Central memory CD8-positive, alpha-beta T cell (primary cell): ENCODE data around the gene FSTL5.

ENCODE experiments used
- ATAC-seq: fragments of 150-1000 bp; cut with Tn5 transposase; replicated peaks from 2 replicates; pipeline ENCODE4 v1.10.0; 2022; ENCODE audit warnings: mild to moderate bottlenecking, moderate FRiP score, moderate number of reproducible peaks; ENCODE audit not compliant: poor library complexity, severe bottlenecking; ENCODE audit errors: extremely low read depth
- DNase-seq, 2 donors: peaks; one replicate each; pipeline ENCODE4 v3.0.0; 2021; ENCODE audit warnings: low spot score in 2 of 2
- H3K27ac Mint-ChIP-seq: one replicate; pipeline ENCODE4 v1.8.0; 2022; ENCODE audit warnings: low read depth, mild to moderate bottlenecking, moderate library complexity, mixed read lengths
- H3K27me3 Mint-ChIP-seq: one replicate; pipeline ENCODE4 v1.8.0; 2022; ENCODE audit warnings: mixed read lengths
- H3K36me3 Mint-ChIP-seq: one replicate; pipeline ENCODE4 v1.8.0; 2022; ENCODE audit warnings: mild to moderate bottlenecking, moderate library complexity, mixed read lengths; ENCODE audit not compliant: insufficient read depth
- H3K4me1 Mint-ChIP-seq: one replicate; pipeline ENCODE4 v1.8.0; 2022; ENCODE audit warnings: mixed read lengths
- H3K4me3 Mint-ChIP-seq: one replicate; pipeline ENCODE4 v1.8.0; 2022; ENCODE audit warnings: mild to moderate bottlenecking, moderate library complexity, mixed read lengths
- H3K9me3 Mint-ChIP-seq: one replicate; pipeline ENCODE4 v1.8.0; 2022; ENCODE audit warnings: mixed read lengths

Gene FSTL5

GRCh38 chr4:161919442-161920220 lies 244.2 kb downstream of the FSTL5 start:
- Mint-ChIP-seq H3K27me3 (no peaks in the 10 kb centered on the region), H3K4me3 (no peak overlapping the region), H3K9me3 (peaks cover 10% of the 10 kb centered on the region), H3K4me1 (no peaks in the 10 kb centered on the region), H3K36me3 (no peaks in the 10 kb centered on the region), H3K27ac (no peak overlapping the region)
- ATAC-seq (no peak), DNase-seq (no peak)

DNA sequence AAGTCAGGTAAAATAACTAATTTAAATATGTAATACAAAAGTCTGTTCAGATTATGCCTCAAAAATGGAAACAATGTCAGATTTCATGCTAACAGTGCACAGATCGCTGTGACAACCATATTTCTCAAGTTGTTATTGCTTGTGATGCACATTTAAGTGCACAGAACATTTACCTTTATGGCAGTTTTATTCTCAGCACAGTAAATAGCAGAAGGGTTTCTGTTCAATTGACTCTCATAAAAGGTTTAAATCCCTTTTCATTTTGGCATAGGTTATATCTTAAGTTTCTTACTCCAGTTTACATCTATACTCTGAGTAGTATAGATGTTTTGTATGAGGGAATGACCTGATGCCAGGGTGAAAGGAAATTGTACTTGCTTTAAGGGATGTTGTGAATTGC lies 247.8 kb downstream of the FSTL5 start:
- H3K4me3 Mint-ChIP-seq: no peak overlapping the region
- no peaks in the 10 kb centered on the region for H3K36me3 Mint-ChIP-seq
- H3K27ac Mint-ChIP-seq: no peak overlapping the region
- no peaks in the 10 kb centered on the region for H3K27me3 Mint-ChIP-seq
- no peaks in the 10 kb centered on the region for H3K4me1 Mint-ChIP-seq
- H3K9me3 Mint-ChIP-seq: peaks cover 5% of the 10 kb centered on the region
- DNase-seq (no peak), ATAC-seq (no peak)

DNA sequence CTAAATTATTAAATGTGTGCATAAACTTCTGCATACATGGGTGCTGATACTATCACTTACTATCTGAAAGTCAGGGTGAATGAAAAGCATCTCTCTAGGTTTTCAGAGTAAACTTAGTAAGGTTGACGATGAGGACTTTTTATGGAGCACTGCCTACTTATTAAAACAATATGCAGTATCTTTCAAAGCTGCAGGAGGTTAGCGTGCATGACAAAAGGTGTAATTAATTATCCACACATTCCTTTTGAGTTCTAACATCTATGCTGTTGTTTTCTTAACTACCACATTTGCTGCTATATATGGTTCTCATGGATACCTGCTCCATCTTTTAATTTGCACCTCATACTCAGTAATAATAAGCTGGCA lies 256.2 kb downstream of the FSTL5 start:
- Mint-ChIP-seq H3K4me3 (no peak overlapping the region), H3K4me1 (no peaks in the 10 kb centered on the region), H3K36me3 (no peaks in the 10 kb centered on the region), H3K9me3 (peaks cover 10% of the 10 kb centered on the region), H3K27me3 (no peaks in the 10 kb centered on the region), H3K27ac (no peak overlapping the region)
- no peak for DNase-seq
- ATAC-seq: no peak

- Mint-ChIP-seq H3K27me3 (no peaks in the 10 kb centered on the region), H3K36me3 (no peaks in the 10 kb centered on the region), H3K4me3 (no peak overlapping the region), H3K27ac (no peak overlapping the region), H3K9me3 (peaks cover 10% of the 10 kb centered on the region), H3K4me1 (no peaks in the 10 kb centered on the region)
- no peak for DNase-seq
- ATAC-seq: no peak
These were observed 256.8 kb downstream of the FSTL5 start for GRCh38 chr4:161906836-161907589.

DNA sequence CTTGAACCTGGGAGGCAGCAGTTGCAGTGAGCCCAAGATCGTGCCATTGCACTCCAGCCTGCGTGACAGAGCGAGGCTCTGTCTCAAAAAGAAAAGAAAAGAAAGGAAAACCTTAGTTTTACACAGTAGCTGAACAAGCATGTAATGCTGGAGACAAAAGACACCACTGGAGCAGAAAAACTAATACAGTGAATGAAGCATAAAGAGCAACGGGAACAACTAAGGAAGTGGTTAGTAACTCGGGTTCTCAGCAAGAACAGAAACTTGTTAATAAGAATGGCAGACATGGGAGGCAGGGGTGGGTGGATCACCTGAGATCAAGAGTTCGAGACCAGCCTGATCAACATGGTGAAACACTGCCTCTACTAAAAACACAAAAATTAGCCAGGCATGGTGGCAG lies 263.7 kb downstream of the FSTL5 start:
- peaks cover 5% of the 10 kb centered on the region for H3K9me3 Mint-ChIP-seq
- no peaks in the 10 kb centered on the region for H3K27me3 Mint-ChIP-seq
- H3K4me3 Mint-ChIP-seq: no peak overlapping the region
- no peak overlapping the region for H3K27ac Mint-ChIP-seq
- DNase-seq (no peak), ATAC-seq (no peak)
- no peaks in the 10 kb centered on the region for H3K36me3 Mint-ChIP-seq
- H3K4me1 Mint-ChIP-seq: no peaks in the 10 kb centered on the region

GRCh38 chr4:161894493-161895167 lies 269.2 kb downstream of the FSTL5 start:
- H3K27ac Mint-ChIP-seq: no peak overlapping the region
- H3K27me3 Mint-ChIP-seq: no peaks in the 10 kb centered on the region
- no peaks in the 10 kb centered on the region for H3K4me1 Mint-ChIP-seq
- no peak overlapping the region for H3K4me3 Mint-ChIP-seq
- DNase-seq (no peak), ATAC-seq (no peak)
- no peaks in the 10 kb centered on the region for H3K9me3 Mint-ChIP-seq
- no peaks in the 10 kb centered on the region for H3K36me3 Mint-ChIP-seq

DNA sequence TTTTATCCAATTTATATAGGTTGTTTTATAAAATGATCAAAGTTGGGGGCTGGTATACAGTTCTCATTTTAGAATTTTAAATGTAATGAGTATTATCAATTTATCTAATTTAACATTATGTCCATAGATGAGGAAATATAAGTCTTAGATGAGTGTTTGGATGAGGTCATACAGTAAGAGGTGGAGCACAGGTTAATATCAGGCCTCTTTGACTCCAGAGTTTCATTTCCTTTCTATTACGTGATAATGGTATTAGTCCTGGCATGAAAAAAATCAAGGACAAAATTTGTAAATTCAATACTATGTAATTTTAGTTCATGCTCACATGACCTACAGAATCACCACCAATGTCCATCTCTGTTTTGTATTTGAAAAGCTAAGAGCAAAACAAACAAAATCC lies 269.8 kb downstream of the FSTL5 start:
- H3K27me3 Mint-ChIP-seq: no peaks in the 10 kb centered on the region
- DNase-seq (no peak), ATAC-seq (no peak)
- H3K4me1 Mint-ChIP-seq: no peaks in the 10 kb centered on the region
- H3K9me3 Mint-ChIP-seq: no peaks in the 10 kb centered on the region
- no peak overlapping the region for H3K27ac Mint-ChIP-seq
- no peaks in the 10 kb centered on the region for H3K36me3 Mint-ChIP-seq
- H3K4me3 Mint-ChIP-seq: no peak overlapping the region

DNA sequence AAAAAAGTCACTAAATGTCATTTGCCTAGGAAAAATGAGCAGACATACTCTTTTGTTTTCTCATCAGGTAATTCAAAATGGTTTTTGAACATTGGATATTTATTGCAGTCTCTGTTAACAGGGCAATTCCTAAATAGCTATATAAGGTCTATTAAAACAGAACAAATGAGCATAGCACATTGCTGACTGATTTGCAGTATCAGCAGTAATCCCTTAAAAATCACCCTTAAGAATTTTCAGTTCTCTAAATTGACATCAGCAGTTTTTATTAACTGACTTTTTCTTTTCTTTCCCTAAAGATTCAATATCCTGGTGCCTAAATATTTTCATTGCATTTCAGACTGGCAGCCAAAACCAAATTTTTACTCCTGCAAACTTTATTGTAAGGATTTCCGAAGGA lies 270.2 kb downstream of the FSTL5 start:
- Mint-ChIP-seq H3K4me1 (no peaks in the 10 kb centered on the region), H3K27ac (no peak overlapping the region), H3K36me3 (no peaks in the 10 kb centered on the region), H3K9me3 (no peaks in the 10 kb centered on the region), H3K4me3 (no peak overlapping the region), H3K27me3 (no peaks in the 10 kb centered on the region)
- ATAC-seq (no peak), DNase-seq (no peak)

GRCh38 chr4:161892951-161893350 lies 270.8 kb downstream of the FSTL5 start:
- H3K4me3 Mint-ChIP-seq: no peak overlapping the region
- no peaks in the 10 kb centered on the region for H3K4me1 Mint-ChIP-seq
- no peak overlapping the region for H3K27ac Mint-ChIP-seq
- DNase-seq (no peak), ATAC-seq (no peak)
- no peaks in the 10 kb centered on the region for H3K36me3 Mint-ChIP-seq
- no peaks in the 10 kb centered on the region for H3K9me3 Mint-ChIP-seq
- H3K27me3 Mint-ChIP-seq: no peaks in the 10 kb centered on the region

GRCh38 chr4:161883157-161883556 lies 280.6 kb downstream of the FSTL5 start:
- ATAC-seq: no peak

GRCh38 chr4:161881370-161881769 lies 282.4 kb downstream of the FSTL5 start:
- Mint-ChIP-seq H3K27me3 (no peaks in the 10 kb centered on the region), H3K27ac (no peak overlapping the region), H3K9me3 (peaks cover 16% of the 10 kb centered on the region), H3K4me1 (no peaks in the 10 kb centered on the region), H3K36me3 (no peaks in the 10 kb centered on the region), H3K4me3 (no peak overlapping the region)
- no peak for DNase-seq
- ATAC-seq: no peak

More at GRCh38 chr4:161883157-161883556, 280.6 kb downstream of the FSTL5 start:
- Mint-ChIP-seq H3K4me3 (no peak overlapping the region), H3K27ac (no peak overlapping the region), H3K4me1 (no peaks in the 10 kb centered on the region), H3K36me3 (no peaks in the 10 kb centered on the region), H3K9me3 (peaks cover 16% of the 10 kb centered on the region), H3K27me3 (no peaks in the 10 kb centered on the region)
- no peak for DNase-seq

GRCh38 chr4:161869511-161869910 lies 294.3 kb downstream of the FSTL5 start:
- Mint-ChIP-seq H3K27ac (no peak overlapping the region), H3K36me3 (no peaks in the 10 kb centered on the region), H3K4me1 (no peaks in the 10 kb centered on the region), H3K27me3 (no peaks in the 10 kb centered on the region), H3K9me3 (peaks cover 27% of the 10 kb centered on the region), H3K4me3 (no peak overlapping the region)
- DNase-seq: no peak
- no peak for ATAC-seq
